ENCODE data around the gene ZNF467.

Gene ZNF467

GRCh38 chr7:149785402-149785801 lies 12.0 kb upstream of the ZNF467 start:
- no peak for DNase-seq (ENCODE audit: low spot score)

GRCh38 chr7:149784251-149784608 lies 10.8 kb upstream of the ZNF467 start:
- DNase-seq (ENCODE audit: low spot score) = no peak

- no peak for DNase-seq (ENCODE audit: low spot score)
Measured at GRCh38 chr7:149783386-149784250, 10.2 kb upstream of the ZNF467 start.

- no peak for DNase-seq (ENCODE audit: low spot score)
Measured at GRCh38 chr7:149782682-149783345, 9.4 kb upstream of the ZNF467 start.

GRCh38 chr7:149781921-149782320 lies 8.5 kb upstream of the ZNF467 start:
- no peak for DNase-seq (ENCODE audit: low spot score)

GRCh38 chr7:149780636-149781419 lies 7.4 kb upstream of the ZNF467 start:
- DNase-seq (ENCODE audit: low spot score) = no peak

- DNase-seq (ENCODE audit: low spot score) = no peak
Measured at GRCh38 chr7:149780056-149780455, 6.7 kb upstream of the ZNF467 start.

- no peak for DNase-seq (ENCODE audit: low spot score)
Measured at GRCh38 chr7:149779502-149779805, 6.1 kb upstream of the ZNF467 start.

GRCh38 chr7:149778696-149779501 lies 5.5 kb upstream of the ZNF467 start:
- DNase-seq (ENCODE audit: low spot score) = no peak

- DNase-seq (ENCODE audit: low spot score) = no peak
Measured at GRCh38 chr7:149778327-149778637, 4.9 kb upstream of the ZNF467 start.

GRCh38 chr7:149777551-149778326 lies 4.4 kb upstream of the ZNF467 start:
- DNase-seq (ENCODE audit: low spot score) = no peak

- DNase-seq (ENCODE audit: low spot score) = no peak
Measured at GRCh38 chr7:149776848-149777407, 3.5 kb upstream of the ZNF467 start.

GRCh38 chr7:149776289-149776688 lies 2.9 kb upstream of the ZNF467 start:
- DNase-seq (ENCODE audit: low spot score) = peak; percentile 71

- no peak for DNase-seq (ENCODE audit: low spot score)
Measured at GRCh38 chr7:149775176-149775556, 1.8 kb upstream of the ZNF467 start.

- DNase-seq (ENCODE audit: low spot score) = peak; percentile 14
Measured at GRCh38 chr7:149774237-149775175, 1.1 kb upstream of the ZNF467 start.

- DNase-seq (ENCODE audit: low spot score) = no peak
Measured at GRCh38 chr7:149772956-149773434, 393 bp downstream of the ZNF467 start.

- DNase-seq (ENCODE audit: low spot score) = no peak
Measured at GRCh38 chr7:149772241-149772955, 990 bp downstream of the ZNF467 start.

GRCh38 chr7:149771720-149772240 lies 1.6 kb downstream of the ZNF467 start:
- peak; percentile 84 for DNase-seq (ENCODE audit: low spot score)
